NCI-H526 (cell line): ENCODE measurements around the gene SERBP1.
"Not testable (repeated sequence)": the region's sequence is repeated elsewhere in the genome, so short reads cannot be mapped to it uniquely, and the experiment has no call there.

Experiments used
- DNase-seq, 2 experiments: peaks; one replicate each; lab custom pipeline; 2025; lab: John Stamatoyannopoulos, UW

Gene SERBP1

GRCh38 chr1:67430358-67431155 is at the start of gene SERBP1:
Gene SERBP1, minus strand, starts transcription at chr1:67430402. Its CDS starts 102 bp downstream, at chr1:67430300.
- DNase-seq: peak; percentile 98 to 99

- DNase-seq: no peak
Observed at GRCh38 chr1:67479146-67479891, 49.1 kb upstream of the SERBP1 start.

GRCh38 chr1:67476906-67477305 is 46.7 kb upstream of the SERBP1 start:
- no peak for DNase-seq

DNA sequence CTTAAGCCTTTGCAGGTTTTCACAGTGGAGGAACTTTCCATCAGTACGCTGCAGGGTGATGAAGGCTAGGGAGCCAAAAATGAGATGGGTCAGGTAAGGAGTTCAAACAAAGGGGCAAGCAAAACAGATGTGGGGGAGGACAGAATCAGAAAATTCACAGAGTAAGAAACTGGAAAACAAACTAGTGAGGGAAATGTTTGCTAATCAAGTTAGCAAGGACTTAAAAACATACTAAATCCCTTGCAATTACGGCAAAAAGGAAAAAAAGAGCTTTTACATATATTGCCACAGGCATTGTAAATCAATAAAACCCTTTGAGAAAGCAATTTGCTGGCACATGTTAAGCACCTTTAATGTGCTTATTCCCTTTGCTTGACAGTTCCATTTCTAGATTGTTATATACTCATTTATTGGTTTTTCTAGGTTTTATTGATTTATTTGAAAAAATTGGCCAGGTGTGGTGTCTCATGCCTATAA is 45.8 kb upstream of the SERBP1 start:
- DNase-seq: no peak

DNA sequence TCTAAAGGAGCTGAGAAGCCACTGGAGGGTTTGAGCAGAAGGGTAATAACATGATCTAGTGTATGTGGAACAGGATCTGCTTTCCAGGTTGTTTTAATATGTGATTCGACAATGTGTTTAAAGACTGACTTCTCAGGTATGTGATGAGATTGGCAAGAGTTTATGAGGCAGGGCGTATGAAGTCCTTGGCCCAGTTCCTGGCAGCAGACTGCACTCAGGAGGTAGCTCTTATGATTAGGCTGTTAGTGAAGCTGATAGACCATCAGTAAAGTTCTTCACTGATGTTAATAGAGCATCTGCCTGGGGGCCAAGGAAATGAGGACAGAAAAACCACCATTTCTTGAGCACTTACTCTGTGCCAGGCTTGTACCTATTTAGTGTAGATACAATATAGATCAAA is 41.9 kb upstream of the SERBP1 start:
- DNase-seq: no peak

- DNase-seq: no peak
Observed at GRCh38 chr1:67469431-67469830, 39.2 kb upstream of the SERBP1 start.

DNA sequence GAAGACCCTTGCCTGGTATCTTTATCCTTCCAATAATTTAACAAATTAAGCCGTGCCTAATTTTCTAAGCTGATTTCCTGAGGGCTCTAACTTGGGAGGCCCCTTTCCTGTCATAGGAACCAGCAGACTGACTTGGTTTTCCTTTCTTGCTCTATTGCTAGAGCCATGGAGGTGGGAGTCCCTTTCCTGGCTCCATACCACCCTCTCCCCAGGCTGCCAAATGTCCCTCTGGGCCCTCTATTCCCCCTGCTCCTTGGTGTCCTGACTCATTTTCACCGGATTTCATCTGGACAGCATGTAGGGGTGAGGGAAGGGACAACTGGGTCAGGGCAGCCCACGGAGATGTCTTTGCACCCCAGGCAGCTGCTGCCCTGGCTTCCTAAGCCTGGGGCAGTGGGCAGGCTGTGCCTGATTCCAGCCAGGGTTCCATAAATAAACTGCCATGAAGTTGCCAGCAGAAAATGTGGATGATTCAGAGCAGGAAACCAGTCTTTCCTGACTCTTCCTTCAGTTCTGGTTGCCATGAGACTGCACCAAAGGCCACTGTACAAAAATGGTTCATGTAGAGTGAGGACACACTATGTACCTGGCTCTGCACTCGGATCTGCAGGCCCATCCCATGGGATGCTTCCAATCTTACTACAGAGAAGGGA is 38.0 kb upstream of the SERBP1 start:
- DNase-seq: no peak

- no peak for DNase-seq
Observed at GRCh38 chr1:67465375-67465774, 35.2 kb upstream of the SERBP1 start.

- DNase-seq: no peak
Observed at GRCh38 chr1:67464746-67465145, 34.5 kb upstream of the SERBP1 start.

- no peak for DNase-seq
Observed at GRCh38 chr1:67464058-67464457, 33.9 kb upstream of the SERBP1 start.

DNA sequence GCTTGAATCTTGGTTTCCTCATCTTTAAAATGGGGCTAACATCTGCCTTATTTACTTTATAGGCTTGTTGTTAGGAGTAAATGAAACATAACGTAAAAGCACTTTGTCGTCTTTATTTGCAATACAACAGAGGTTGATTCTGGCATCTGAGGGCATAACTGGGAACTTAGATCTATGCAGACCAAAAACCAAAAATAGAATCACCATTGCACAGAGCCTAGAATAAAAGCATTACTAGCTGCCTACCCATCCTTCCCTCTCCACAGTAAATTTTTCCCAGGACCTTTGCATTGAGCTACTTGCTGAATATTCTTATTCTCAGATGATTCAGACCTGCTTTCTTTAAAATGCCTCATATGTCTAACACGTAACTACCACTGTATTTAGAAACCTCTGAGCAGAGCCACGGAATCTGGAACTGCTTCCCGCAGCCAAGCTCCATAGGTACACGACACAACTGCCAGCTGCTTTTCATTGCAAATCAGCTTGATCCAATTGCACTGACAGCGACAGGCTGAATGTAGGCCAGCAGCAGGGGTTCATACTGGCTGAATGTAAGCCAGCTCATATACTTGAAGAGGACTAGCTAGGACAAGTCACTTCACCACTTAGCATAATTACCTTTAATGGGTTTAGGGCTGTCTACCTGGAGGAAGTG is 33.2 kb upstream of the SERBP1 start:
- peak; percentile 92 to 97 for DNase-seq

- DNase-seq: no peak
Observed at GRCh38 chr1:67460676-67461500, 30.7 kb upstream of the SERBP1 start.

DNA sequence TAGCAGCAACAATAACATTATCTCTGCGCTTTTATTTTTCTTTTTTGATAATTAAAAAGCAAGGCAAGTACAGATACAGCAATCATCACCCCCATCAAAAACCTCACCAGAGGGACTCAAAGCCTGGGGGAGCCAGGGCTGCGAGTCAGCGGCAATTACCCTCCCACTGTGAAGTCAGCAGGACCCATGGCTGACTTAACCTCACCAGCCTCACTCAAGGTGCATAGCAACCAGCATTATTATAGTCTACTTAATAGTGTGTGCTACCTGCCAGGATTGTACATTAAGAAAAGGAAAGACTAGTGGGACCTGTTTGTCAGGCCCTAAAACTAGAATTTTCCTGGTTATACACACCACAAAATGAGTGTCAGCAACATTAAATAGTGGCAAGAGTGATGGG is 28.9 kb upstream of the SERBP1 start:
- DNase-seq: no peak

- no peak for DNase-seq
Observed at GRCh38 chr1:67458663-67459062, 28.5 kb upstream of the SERBP1 start.

- peak; percentile 24 to 32 for DNase-seq
Observed at GRCh38 chr1:67457247-67457646, 27.0 kb upstream of the SERBP1 start.

DNA sequence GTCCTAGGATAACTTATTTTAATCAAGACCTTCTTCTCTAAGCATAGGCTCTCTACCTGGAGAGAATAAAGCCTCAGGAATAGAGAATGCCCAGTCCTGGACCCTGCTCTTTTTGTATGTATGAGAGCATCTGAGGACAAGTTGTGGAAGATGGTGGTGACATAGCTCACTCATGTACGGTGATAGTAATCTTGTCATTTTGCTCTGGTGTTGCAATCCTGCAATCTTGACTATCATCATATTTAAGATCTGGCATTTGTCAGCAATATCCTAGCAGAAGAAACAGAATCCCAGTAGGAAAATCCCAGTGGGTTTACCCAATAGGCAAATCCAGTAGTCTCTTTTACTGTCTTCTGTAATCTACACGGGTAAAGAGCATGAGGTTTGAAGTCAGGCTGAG is 21.6 kb upstream of the SERBP1 start:
- no peak for DNase-seq

DNA sequence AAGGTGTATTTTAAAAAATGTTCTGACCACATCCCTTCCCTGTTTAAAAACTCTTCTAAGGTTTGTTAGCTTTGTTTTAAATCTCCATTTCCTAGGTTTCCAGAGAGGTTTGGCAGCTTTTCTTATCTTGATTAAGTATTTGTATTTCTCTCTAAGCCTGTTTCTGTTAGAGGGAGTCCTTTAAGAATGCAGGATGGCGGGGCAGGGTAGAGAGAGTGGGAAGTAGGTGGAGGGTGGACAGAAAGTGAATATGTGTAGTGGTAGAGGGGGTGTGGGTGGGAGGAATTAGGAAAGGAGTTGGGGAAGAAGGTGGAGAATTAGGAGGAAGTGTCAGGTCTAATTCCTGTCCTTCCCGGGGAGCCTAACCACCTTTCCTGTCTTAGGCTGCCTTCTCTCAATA is 21.2 kb upstream of the SERBP1 start:
- DNase-seq: no peak

GRCh38 chr1:67446893-67447292 is 16.7 kb upstream of the SERBP1 start:
- peak in 1 of 2 experiments; percentile 33 for DNase-seq

GRCh38 chr1:67446014-67446413 is 15.8 kb upstream of the SERBP1 start:
- DNase-seq: not testable (repeated sequence)

- DNase-seq: no peak
Observed at GRCh38 chr1:67441739-67442281, 11.6 kb upstream of the SERBP1 start.

DNA sequence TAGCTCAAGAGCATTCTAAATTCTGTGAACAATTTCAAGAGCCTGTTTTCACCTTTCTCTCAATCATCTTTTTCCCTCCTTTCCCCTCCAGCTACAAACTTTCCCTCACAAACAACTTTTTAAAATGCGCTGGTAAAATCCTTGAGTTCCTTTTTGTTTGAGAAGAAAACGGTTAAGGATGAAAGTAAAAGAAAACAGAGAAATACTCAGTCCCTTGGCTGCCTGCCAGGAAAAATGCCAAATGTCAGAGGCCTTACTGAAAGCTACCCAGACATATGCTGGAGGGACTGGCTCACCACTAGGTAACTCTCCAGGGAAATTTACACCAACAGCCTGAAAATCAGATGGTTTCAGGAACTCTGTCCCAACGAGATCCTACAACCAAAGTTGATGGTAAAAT is 11.0 kb upstream of the SERBP1 start:
- DNase-seq: no peak
